ENCODE results near the gene HES5. TPM values are rescaled to one million over a fixed set of nuclear protein-coding genes. Genes with fewer than 3 reads are reported as not detected.

HES5 gene
- polyA plus RNA-seq, 1 donor (not counting 4 experiments of a cell fraction or from before 2014, with no cell fraction given), result 0.33 TPM

DNA sequence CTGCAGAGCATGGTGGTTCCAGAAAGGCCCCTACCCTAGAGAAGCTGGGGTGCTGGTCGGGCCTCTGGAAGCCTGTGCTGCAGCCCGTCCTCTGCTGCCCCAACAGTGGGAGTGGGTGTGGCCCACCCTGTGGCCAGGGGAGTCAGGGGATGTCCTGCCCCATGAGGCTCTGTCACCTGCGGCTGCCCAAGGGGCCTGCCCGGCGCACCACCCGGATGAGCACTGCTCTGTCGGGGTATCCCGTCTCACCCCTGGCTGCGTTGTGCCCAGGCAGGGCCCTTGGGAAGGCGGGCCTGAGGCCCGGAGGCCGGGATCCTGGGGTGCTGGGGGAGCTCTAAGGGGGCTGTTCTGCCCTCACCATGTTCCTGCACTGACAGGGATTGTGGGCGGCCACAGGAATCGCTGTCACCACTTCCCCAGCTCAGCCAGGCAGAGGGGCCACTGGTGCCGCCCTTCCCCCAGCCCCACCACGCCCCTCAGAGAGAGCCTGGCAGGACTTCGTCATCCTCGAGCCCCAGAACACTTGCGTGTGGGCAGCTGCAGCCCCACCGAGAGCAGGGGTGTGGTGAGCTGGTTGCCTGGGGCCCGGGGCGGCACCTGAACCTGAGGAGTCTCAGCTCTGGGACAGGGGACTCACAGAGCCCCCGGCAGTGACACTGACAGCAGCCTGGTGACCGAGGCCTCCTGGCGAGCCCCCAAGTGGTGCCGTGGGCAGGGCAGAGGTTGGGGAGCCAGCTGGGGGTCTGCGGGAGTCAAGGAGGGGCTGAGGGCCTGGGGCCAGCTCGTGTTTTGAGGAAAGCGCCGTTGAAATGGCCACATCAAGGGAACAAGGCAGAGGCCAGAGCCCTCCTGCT is 23.8 kb downstream of the HES5 start:
- H3K4me3 ChIP-seq (ENCODE audit: control insufficient read depth in 2 of 3, extremely low read depth in 1 of 3, insufficient read depth in 2 of 3, low read depth in 1 of 3, low read length in 3 of 3), result no peak overlapping the region
- peaks cover 4% of the 10 kb centered on the region for H4K20me1 ChIP-seq (ENCODE audit: control insufficient read depth, extremely low read depth, insufficient read depth, low read length)
- H3K4me1 ChIP-seq (ENCODE audit: control insufficient read depth, extremely low read depth, insufficient read depth, low read length), result no peaks in the 10 kb centered on the region
- no peak overlapping the region for H3K9ac ChIP-seq (ENCODE audit: control insufficient read depth, extremely low read depth, insufficient read depth, low read length)
- DNase-seq (ENCODE audit: low read depth, low spot score) (no peak), FAIRE-seq (no peak)
- no peaks in the 10 kb centered on the region for H3K79me2 ChIP-seq (ENCODE audit: control insufficient read depth, insufficient read depth, low read length)
- H3K9me3 ChIP-seq (ENCODE audit: control insufficient read depth, low read depth, low read length), result no peaks in the 10 kb centered on the region
- H2AFZ ChIP-seq (ENCODE audit: control insufficient read depth, low read length), result no peak overlapping the region
- peaks cover 13 to 14% of the 10 kb centered on the region in 2 experiments for H3K36me3 ChIP-seq (ENCODE audit: control insufficient read depth in 2 of 2, extremely low read depth in 1 of 2, insufficient read depth in 2 of 2, low read length in 2 of 2)
- no peaks in the 10 kb centered on the region for H3K9me1 ChIP-seq (ENCODE audit: control insufficient read depth, extremely low read depth, insufficient read depth, low read length)
- no peak for TF ChIP-seq CTCF (optimal IDR thresholded peaks at IDR 0.05 in 1 of 3, IDR thresholded peaks at IDR 0.05 in 1 of 3, conservative IDR thresholded peaks at IDR 0.05 in 1 of 3; ENCODE audit: extremely low read depth in 1 of 3, insufficient read depth in 2 of 3, low read length in 3 of 3)
- no peak for TF ChIP-seq EZH2 (IDR thresholded peaks at IDR 0.05; ENCODE audit: low read length)
- dilution Hi-C loops (cut with MboI; ENCODE audit: extremely low pct_ligation_motif_present, low sequenced_read_pairs), result no loop called here
- H3K4me2 ChIP-seq (ENCODE audit: control insufficient read depth, extremely low read depth, insufficient read depth, low read depth, low read length), result no peak overlapping the region
- H3K27me3 ChIP-seq (ENCODE audit: control insufficient read depth, extremely low read depth, insufficient read depth, low read length), result no peaks in the 10 kb centered on the region
- H3K27ac ChIP-seq (ENCODE audit: control insufficient read depth, insufficient read depth, low read length), result no peak overlapping the region

DNA sequence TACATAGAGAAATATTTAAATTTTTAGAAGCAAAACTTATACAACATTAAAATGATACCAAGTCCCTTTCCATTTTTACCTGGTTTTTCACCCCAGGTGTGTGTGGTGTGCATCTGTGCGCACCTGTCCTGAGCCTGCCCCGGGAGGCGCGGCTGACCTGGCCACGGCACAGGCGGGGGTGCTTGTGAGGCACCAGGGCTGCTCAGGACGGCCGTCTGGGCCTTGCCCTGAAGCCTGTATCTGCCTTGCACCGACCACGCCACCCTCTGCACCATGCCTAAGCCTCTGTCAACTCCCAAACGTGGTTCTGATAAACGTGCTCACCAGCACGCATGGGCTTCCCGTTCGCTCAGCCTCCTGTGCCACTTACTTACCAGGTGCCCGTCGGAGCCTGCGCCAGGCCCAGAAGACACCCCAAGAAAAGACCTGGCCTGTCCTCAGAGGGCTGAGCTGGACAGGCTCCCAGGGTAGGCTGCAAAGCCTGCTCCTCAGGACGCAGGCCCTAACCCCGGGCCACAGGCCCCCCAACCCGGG is 24.5 kb downstream of the HES5 start:
- DNase-seq (ENCODE audit: low read depth, low spot score) (no peak), FAIRE-seq (no peak)
- H3K79me2 ChIP-seq (ENCODE audit: control insufficient read depth, insufficient read depth, low read length), result no peaks in the 10 kb centered on the region
- no peaks in the 10 kb centered on the region for H3K9me3 ChIP-seq (ENCODE audit: control insufficient read depth, low read depth, low read length)
- H3K4me2 ChIP-seq (ENCODE audit: control insufficient read depth, extremely low read depth, insufficient read depth, low read depth, low read length), result no peak overlapping the region
- H4K20me1 ChIP-seq (ENCODE audit: control insufficient read depth, extremely low read depth, insufficient read depth, low read length), result peaks cover 4% of the 10 kb centered on the region
- dilution Hi-C loops (cut with MboI; ENCODE audit: extremely low pct_ligation_motif_present, low sequenced_read_pairs), result no loop called here
- no peak overlapping the region for H3K4me3 ChIP-seq (ENCODE audit: control insufficient read depth in 2 of 3, extremely low read depth in 1 of 3, insufficient read depth in 2 of 3, low read depth in 1 of 3, low read length in 3 of 3)
- TF ChIP-seq CTCF (optimal IDR thresholded peaks at IDR 0.05 in 1 of 3, IDR thresholded peaks at IDR 0.05 in 1 of 3, conservative IDR thresholded peaks at IDR 0.05 in 1 of 3; ENCODE audit: extremely low read depth in 1 of 3, insufficient read depth in 2 of 3, low read length in 3 of 3) (no peak), EZH2 (IDR thresholded peaks at IDR 0.05; ENCODE audit: low read length) (no peak)
- H3K36me3 ChIP-seq (ENCODE audit: control insufficient read depth in 2 of 2, extremely low read depth in 1 of 2, insufficient read depth in 2 of 2, low read length in 2 of 2), result peaks cover 11 to 18% of the 10 kb centered on the region in 2 experiments
- no peaks in the 10 kb centered on the region for H3K9me1 ChIP-seq (ENCODE audit: control insufficient read depth, extremely low read depth, insufficient read depth, low read length)
- H3K27ac ChIP-seq (ENCODE audit: control insufficient read depth, insufficient read depth, low read length), result no peak overlapping the region
- no peaks in the 10 kb centered on the region for H3K27me3 ChIP-seq (ENCODE audit: control insufficient read depth, extremely low read depth, insufficient read depth, low read length)
- no peaks in the 10 kb centered on the region for H3K4me1 ChIP-seq (ENCODE audit: control insufficient read depth, extremely low read depth, insufficient read depth, low read length)
- H2AFZ ChIP-seq (ENCODE audit: control insufficient read depth, low read length), result no peak overlapping the region
- no peak overlapping the region for H3K9ac ChIP-seq (ENCODE audit: control insufficient read depth, extremely low read depth, insufficient read depth, low read length)

Data from keratinocyte (primary cell).